Left hindlimb (tissue), 1 donor: Measurements from ENCODE around the gene INPP5A.

Experiments
- DNase-seq: peaks from one replicate; pipeline ENCODE4 v3.0.0-alpha.2; 2018

The INPP5A gene

GRCh38 chr10:132684164-132684891 lies 146.7 kb downstream of the INPP5A start:
- DNase-seq = no peak

- DNase-seq = no peak
These were observed 147.7 kb downstream of the INPP5A start for GRCh38 chr10:132685101-132685891.

GRCh38 chr10:132685921-132686680 lies 148.5 kb downstream of the INPP5A start:
- DNase-seq = no peak

GRCh38 chr10:132687181-132687892 lies 149.8 kb downstream of the INPP5A start:
- DNase-seq = no peak

GRCh38 chr10:132687893-132688579 lies 150.4 kb downstream of the INPP5A start:
- DNase-seq = no peak

GRCh38 chr10:132688580-132689420 lies 151.2 kb downstream of the INPP5A start:
- DNase-seq = no peak

GRCh38 chr10:132689721-132690360 lies 152.3 kb downstream of the INPP5A start:
- DNase-seq = no peak

GRCh38 chr10:132690401-132690800 lies 152.8 kb downstream of the INPP5A start:
- no peak for DNase-seq

GRCh38 chr10:132690821-132691610 lies 153.4 kb downstream of the INPP5A start:
- no peak for DNase-seq

- no peak for DNase-seq
These were observed 154.1 kb downstream of the INPP5A start for GRCh38 chr10:132691711-132692153.

GRCh38 chr10:132692311-132692710 lies 154.7 kb downstream of the INPP5A start:
- no peak for DNase-seq

GRCh38 chr10:132693676-132694075 lies 156.1 kb downstream of the INPP5A start:
- DNase-seq = no peak

- DNase-seq = no peak
These were observed 158.6 kb downstream of the INPP5A start for GRCh38 chr10:132696204-132696603.

- no peak for DNase-seq
These were observed 159.4 kb downstream of the INPP5A start for GRCh38 chr10:132696728-132697577.

- no peak for DNase-seq
These were observed 160.1 kb downstream of the INPP5A start for GRCh38 chr10:132697578-132698200.

GRCh38 chr10:132698211-132698751 lies 160.7 kb downstream of the INPP5A start:
- no peak for DNase-seq

GRCh38 chr10:132698761-132699391 lies 161.3 kb downstream of the INPP5A start:
- DNase-seq = no peak
